Duodenal mucosa (tissue), 2 donors: ENCODE measurements around the gene MAFF.
A peak's percentile ranks its signal among the peaks of the same experiment; 100 is the strongest.

Experiments
- H3K27ac ChIP-seq: one replicate; pipeline ENCODE4 v1.7.0; 2013; ENCODE audit warnings: low read depth, low read length
- H3K27me3 ChIP-seq, 2 donors: one replicate each; pipeline ENCODE4 v1.7.0; 2013; ENCODE audit warnings: low read length in 2 of 2, control low read depth in 1 of 2; ENCODE audit not compliant: insufficient read depth in 2 of 2, control insufficient read depth in 1 of 2
- H3K36me3 ChIP-seq, 2 donors: one replicate each; pipeline ENCODE4 v1.7.0; 2013; ENCODE audit warnings: low read length in 2 of 2, control low read depth in 1 of 2; ENCODE audit not compliant: insufficient read depth in 2 of 2, control insufficient read depth in 1 of 2
- H3K4me1 ChIP-seq, 2 donors: one replicate each; pipeline ENCODE4 v1.7.0; 2013; ENCODE audit warnings: low read length in 2 of 2, control low read depth in 1 of 2; ENCODE audit not compliant: insufficient read depth in 2 of 2, control insufficient read depth in 1 of 2
- H3K4me3 ChIP-seq, 2 donors: one replicate each; pipeline ENCODE4 v1.7.0; 2013; ENCODE audit warnings: low read length in 2 of 2, low read depth in 1 of 2
- H3K9ac ChIP-seq, 2 donors: one replicate each; pipeline ENCODE4 v1.7.0; 2013; ENCODE audit warnings: low read length in 2 of 2, low read depth in 1 of 2
- H3K9me3 ChIP-seq, 2 donors: one replicate each; pipeline ENCODE4 v1.7.0; 2013; ENCODE audit warnings: low read length in 2 of 2, control low read depth in 1 of 2; ENCODE audit not compliant: control insufficient read depth in 1 of 2

The MAFF gene

GRCh38 chr22:38246046-38246658, 44.4 kb downstream of the MAFF start:
- H3K27ac ChIP-seq: no peak overlapping the region
- peaks cover 32 to 36% of the 10 kb centered on the region in 2 donors for H3K4me1 ChIP-seq
- no peak overlapping the region for H3K9ac ChIP-seq

DNA sequence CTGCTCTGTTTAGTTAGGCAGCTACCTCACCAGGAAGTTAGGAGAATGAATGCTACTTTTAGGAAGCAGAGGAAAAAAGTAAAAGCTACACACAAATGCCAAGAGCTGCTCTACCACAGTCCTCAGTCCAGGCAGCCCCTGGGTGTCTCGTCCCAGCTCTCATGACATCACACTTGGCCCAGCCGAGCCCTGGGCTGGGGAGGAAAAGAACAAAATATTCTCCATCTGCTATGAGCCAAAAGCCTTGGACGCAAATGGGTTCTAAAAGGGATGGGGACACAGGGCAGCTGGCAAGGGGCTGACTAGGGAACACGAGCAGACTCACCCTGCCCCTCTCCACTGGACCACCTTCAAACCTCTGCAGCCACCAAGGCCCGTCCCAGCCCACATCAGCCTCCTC, 44.9 kb downstream of the MAFF start:
- H3K9ac ChIP-seq: no peak overlapping the region
- H3K4me1 ChIP-seq: peaks cover 34 to 38% of the 10 kb centered on the region in 2 donors
- H3K36me3 ChIP-seq: peaks cover 24 to 42% of the 10 kb centered on the region in 2 donors
- peaks cover 2 to 5% of the 10 kb centered on the region in 2 donors for H3K9me3 ChIP-seq
- H3K4me3 ChIP-seq: no peak overlapping the region
- no peaks in the 10 kb centered on the region for H3K27me3 ChIP-seq
- H3K27ac ChIP-seq: no peak overlapping the region

More at GRCh38 chr22:38246046-38246658, 44.4 kb downstream of the MAFF start:
- Histone ChIP-seq H3K27me3 (no peaks in the 10 kb centered on the region), H3K4me3 (no peak overlapping the region), H3K36me3 (peaks cover 24 to 37% of the 10 kb centered on the region in 2 donors), H3K9me3 (peaks cover 2 to 5% of the 10 kb centered on the region in 2 donors)

GRCh38 chr22:38247713-38248112, 45.9 kb downstream of the MAFF start:
- peaks cover 24 to 42% of the 10 kb centered on the region in 2 donors for H3K36me3 ChIP-seq
- no peak overlapping the region for H3K4me3 ChIP-seq
- H3K4me1 ChIP-seq: peaks cover 30 to 36% of the 10 kb centered on the region in 2 donors
- H3K27me3 ChIP-seq: no peaks in the 10 kb centered on the region
- no peak overlapping the region for H3K27ac ChIP-seq
- H3K9ac ChIP-seq: no peak overlapping the region
- H3K9me3 ChIP-seq: peaks cover 2 to 5% of the 10 kb centered on the region in 2 donors

DNA sequence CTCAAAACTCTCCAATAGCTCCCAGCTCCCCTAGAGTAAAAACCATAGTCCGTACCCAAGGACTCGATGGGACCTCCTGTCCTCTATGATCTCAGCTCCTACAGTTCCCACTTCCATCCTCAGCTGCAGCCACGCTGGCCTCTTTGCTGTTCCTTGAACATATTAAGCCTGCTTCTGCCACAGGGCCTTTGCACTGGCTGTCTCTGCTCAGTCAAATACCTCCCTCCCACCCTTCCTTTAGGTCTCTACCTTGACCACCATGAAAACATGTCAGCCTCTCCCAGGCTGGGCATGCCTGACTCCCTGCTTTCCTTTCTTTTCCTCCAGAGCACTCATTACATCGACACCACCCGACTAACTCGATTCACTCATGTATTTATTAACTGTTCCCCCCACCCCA, 46.5 kb downstream of the MAFF start:
- Histone ChIP-seq H3K4me1 (peaks cover 27 to 30% of the 10 kb centered on the region in 2 donors), H3K9ac (no peak overlapping the region), H3K27ac (no peak overlapping the region), H3K4me3 (no peak overlapping the region), H3K27me3 (no peaks in the 10 kb centered on the region), H3K36me3 (peaks cover 24 to 42% of the 10 kb centered on the region in 2 donors), H3K9me3 (peaks cover 2 to 5% of the 10 kb centered on the region in 2 donors)

GRCh38 chr22:38249301-38249700, 47.5 kb downstream of the MAFF start:
- no peaks in the 10 kb centered on the region for H3K27me3 ChIP-seq
- peaks cover 18 to 42% of the 10 kb centered on the region in 2 donors for H3K36me3 ChIP-seq
- H3K4me3 ChIP-seq: no peak overlapping the region
- peaks cover 21 to 22% of the 10 kb centered on the region in 2 donors for H3K4me1 ChIP-seq
- H3K9me3 ChIP-seq: peaks cover 2 to 5% of the 10 kb centered on the region in 2 donors
- H3K27ac ChIP-seq: no peak overlapping the region
- no peak overlapping the region for H3K9ac ChIP-seq

DNA sequence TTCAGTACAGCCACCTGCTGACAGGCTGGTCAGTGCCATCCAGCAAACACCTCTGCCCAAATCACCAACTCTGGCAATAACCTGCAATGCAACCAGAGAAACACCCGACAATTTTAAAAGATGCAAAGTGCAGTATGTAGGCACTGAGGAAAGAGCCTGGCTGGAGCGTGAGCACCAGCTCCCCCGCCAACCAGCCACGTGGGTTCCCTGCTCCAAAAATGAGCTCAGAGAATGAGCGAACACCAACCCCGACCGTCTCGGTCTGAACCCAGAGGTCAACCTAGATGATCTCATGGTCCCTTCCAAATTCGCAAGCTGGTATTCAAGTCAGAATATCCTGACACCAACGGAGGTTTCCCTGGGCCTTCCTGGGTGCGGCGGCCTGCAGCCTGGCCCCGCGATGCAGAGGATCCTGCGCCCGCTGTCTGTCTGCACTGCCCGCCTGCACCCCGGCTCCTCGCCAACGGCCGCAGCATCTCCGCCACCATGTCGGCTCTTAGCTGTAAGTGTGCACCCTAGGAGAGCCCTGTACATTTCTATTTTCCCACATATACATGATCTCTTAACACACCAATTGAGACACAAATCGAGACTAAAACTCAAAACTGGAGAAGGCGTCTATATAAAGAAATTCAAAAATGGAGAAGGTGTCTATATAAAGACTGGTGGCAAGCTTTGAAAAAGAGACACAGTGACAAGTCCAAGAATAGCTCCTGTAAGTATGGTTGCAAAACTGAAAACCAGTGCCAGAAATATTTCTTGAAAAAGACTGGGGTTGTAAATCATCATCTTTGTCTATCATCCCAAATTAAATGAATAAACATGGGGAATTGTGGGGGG, 48.2 kb downstream of the MAFF start:
- H3K9ac ChIP-seq: no peak overlapping the region
- H3K4me3 ChIP-seq: no peak overlapping the region
- H3K36me3 ChIP-seq: peaks cover 18 to 36% of the 10 kb centered on the region in 2 donors
- H3K4me1 ChIP-seq: peaks cover 21 to 22% of the 10 kb centered on the region in 2 donors
- peaks cover 2 to 5% of the 10 kb centered on the region in 2 donors for H3K9me3 ChIP-seq
- H3K27me3 ChIP-seq: no peaks in the 10 kb centered on the region
- no peak overlapping the region for H3K27ac ChIP-seq

DNA sequence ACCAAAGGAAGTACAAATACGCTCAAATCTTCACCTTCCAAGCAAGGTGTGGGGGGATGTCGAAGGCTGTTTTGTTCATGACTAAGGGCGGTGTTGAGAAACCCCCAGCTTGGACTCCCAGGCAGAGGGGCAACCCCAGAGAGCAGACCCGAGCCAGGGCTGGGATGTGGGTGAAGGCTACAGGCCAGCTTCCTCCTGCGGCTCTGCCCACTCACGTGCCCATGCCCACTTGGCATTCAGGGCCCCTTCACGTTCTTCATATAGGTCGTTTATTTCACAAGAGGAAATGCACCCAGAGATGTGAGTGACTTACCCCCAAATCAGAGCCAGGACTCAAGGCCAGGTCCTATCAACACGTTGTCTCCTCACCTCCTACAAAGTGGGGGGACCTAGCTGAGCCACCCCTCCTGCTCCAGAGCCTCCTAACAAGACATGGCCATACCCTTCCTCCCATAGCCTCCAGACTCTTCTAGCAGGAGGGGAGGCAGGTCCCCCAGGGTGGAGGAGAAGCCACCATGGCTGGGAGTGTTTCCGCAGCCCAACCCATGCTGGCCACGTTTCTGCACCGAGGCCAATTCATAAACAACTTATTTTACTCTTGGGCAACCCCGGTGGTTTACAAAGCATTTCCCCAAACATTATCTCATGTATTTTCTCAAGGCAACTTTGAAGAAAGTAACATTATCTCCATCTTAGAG, 49.0 kb downstream of the MAFF start:
- H3K36me3 ChIP-seq: peaks cover 17 to 35% of the 10 kb centered on the region in 2 donors
- H3K27ac ChIP-seq: no peak overlapping the region
- peaks cover 21 to 22% of the 10 kb centered on the region in 2 donors for H3K4me1 ChIP-seq
- H3K9ac ChIP-seq: no peak overlapping the region
- peaks cover 2 to 5% of the 10 kb centered on the region in 2 donors for H3K9me3 ChIP-seq
- no peaks in the 10 kb centered on the region for H3K27me3 ChIP-seq
- H3K4me3 ChIP-seq: no peak overlapping the region

GRCh38 chr22:38251341-38251692, 49.5 kb downstream of the MAFF start:
- Histone ChIP-seq H3K27me3 (no peaks in the 10 kb centered on the region), H3K36me3 (peaks cover 12 to 29% of the 10 kb centered on the region in 2 donors), H3K4me1 (peaks cover 16 to 17% of the 10 kb centered on the region in 2 donors), H3K4me3 (no peak overlapping the region), H3K27ac (peak overlapping the region; percentile 49), H3K9ac (no peak overlapping the region), H3K9me3 (peaks cover 2 to 5% of the 10 kb centered on the region in 2 donors)

DNA sequence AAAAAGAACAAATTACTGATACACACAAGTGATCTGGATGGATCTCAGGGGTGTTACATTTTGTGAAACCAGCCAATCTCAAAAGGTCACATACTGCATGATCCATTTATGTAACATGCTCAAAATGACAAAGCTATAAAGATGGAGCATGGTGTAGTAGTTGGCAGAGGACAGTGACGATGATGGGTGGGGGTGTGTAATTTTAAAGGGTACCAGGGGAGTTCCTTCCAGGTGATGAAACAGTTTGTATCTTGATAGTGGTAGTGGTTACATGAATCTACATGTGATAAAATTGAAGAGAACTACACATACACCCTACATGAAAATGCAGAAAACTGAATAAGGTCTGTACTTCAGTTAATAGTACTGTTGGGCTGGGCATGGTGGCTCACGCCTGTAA, 53.9 kb downstream of the MAFF start:
- Histone ChIP-seq H3K4me1 (peaks cover 18 to 41% of the 10 kb centered on the region in 2 donors), H3K9ac (no peak overlapping the region), H3K27ac (no peak overlapping the region), H3K27me3 (no peaks in the 10 kb centered on the region), H3K4me3 (no peak overlapping the region), H3K9me3 (no peaks in the 10 kb centered on the region), H3K36me3 (peaks cover 0 to 5% of the 10 kb centered on the region in 2 donors)

DNA sequence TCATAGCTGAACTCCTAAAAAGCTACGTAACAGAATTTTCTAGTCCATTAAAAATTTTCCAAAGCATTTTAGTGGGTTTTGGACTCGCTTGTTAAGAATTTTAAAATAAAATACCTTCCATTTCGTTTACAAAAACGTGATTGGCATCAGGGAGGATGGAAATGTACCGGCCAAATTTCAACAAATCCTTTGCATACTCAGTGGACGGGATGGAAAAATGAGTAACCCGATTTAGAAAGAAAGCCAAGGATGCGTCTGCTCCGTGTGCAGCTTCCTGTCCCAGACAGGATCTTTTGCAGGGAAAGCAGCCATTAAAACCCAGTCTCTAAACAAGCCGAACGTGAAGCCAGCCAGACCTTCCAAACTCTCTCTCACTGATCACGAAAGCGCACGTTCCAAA, 55.4 kb downstream of the MAFF start:
- H3K9ac ChIP-seq: peak overlapping the region; percentile 21 to 65
- H3K4me1 ChIP-seq: peaks cover 24 to 47% of the 10 kb centered on the region in 2 donors
- peak overlapping the region; percentile 62 for H3K27ac ChIP-seq
- peak overlapping the region; percentile 53 to 58 for H3K4me3 ChIP-seq
- no peaks in the 10 kb centered on the region for H3K9me3 ChIP-seq
- H3K27me3 ChIP-seq: no peaks in the 10 kb centered on the region
- H3K36me3 ChIP-seq: no peaks in the 10 kb centered on the region
